ENCODE results near the gene HPS4.

DNA sequence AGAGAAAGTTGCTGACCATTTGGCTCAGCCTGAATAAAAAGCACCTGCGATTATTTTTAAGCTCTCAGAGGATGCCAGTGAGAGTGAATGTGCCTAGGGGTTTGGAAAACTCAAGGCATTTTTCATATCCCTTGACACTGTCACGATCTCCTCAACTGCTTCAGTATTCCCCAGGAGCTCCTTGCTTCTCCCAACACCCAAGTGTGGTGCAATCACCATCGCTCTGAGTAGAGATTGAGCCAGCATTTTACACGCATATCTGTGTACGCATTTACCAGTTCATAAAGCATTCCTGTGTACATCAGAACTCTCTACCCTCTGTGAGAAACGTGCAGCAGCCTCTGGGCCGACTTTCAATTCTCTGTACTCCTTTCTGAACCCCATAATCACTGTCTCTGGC is 1.4 kb upstream of the HPS4 start:
- no peak for TF ChIP-seq POLR2A (IDR thresholded peaks at IDR 0.05)
- TF ChIP-seq, protein P1, sequence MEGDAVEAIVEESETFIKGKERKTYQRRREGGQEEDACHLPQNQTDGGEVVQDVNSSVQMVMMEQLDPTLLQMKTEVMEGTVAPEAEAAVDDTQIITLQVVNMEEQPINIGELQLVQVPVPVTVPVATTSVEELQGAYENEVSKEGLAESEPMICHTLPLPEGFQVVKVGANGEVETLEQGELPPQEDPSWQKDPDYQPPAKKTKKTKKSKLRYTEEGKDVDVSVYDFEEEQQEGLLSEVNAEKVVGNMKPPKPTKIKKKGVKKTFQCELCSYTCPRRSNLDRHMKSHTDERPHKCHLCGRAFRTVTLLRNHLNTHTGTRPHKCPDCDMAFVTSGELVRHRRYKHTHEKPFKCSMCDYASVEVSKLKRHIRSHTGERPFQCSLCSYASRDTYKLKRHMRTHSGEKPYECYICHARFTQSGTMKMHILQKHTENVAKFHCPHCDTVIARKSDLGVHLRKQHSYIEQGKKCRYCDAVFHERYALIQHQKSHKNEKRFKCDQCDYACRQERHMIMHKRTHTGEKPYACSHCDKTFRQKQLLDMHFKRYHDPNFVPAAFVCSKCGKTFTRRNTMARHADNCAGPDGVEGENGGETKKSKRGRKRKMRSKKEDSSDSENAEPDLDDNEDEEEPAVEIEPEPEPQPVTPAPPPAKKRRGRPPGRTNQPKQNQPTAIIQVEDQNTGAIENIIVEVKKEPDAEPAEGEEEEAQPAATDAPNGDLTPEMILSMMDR (IDR thresholded peaks at IDR 0.05 in 4 of 5, conservative IDR thresholded peaks at IDR 0.05 in 1 of 5) = no peak
